ENCODE measurements around the gene JDP2. TPM values are rescaled to one million over a fixed set of nuclear protein-coding genes. Genes with fewer than 3 reads are reported as not detected.

JDP2 gene
- total and polyA plus RNA-seq, 4 donors: 13.8 to 30.4 (median 24.0) TPM

GRCh38 chr14:75487155-75487671 lies 59.4 kb downstream of the JDP2 start:
- 87% methylated on average over 3 of the region's 7 CpGs for WGBS (ENCODE audit: insufficient coverage)
- Histone ChIP-seq H3K27ac (ENCODE audit: low read depth, low read length) (no peak overlapping the region), H3K4me3 (ENCODE audit: low read depth, low read length) (no peak overlapping the region), H3K4me1 (ENCODE audit: control insufficient read depth, insufficient read depth, low read length) (no peaks in the 10 kb centered on the region), H3K36me3 (ENCODE audit: control insufficient read depth, insufficient read depth, low read length) (no peaks in the 10 kb centered on the region), H3K9me3 (ENCODE audit: control insufficient read depth, insufficient read depth, low read length) (no peaks in the 10 kb centered on the region), H3K27me3 (ENCODE audit: control insufficient read depth, insufficient read depth, low read length) (no peaks in the 10 kb centered on the region)
- DNase-seq (ENCODE audit: low read depth in 4 of 6, low spot score in 6 of 6): no peak

DNA sequence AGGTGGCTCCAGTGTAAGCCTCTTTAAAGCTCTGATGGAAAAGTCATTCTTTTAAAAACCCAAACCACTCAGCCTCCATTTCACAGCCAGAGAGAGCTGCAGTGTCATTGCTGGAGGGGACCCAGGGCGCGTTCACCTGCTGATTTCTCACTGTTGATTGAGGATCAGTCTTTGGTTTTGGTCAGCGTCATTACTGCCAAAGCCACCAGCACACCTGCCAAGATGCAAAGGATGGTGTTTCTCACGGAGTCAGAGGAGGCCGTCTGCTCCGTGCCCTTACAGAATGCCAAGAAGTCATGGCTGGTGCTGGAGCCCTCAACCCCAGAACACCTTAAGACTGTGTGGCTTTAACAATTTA lies 61.6 kb downstream of the JDP2 start:
- Histone ChIP-seq H3K9me3 (ENCODE audit: control insufficient read depth, insufficient read depth, low read length) (no peaks in the 10 kb centered on the region), H3K27ac (ENCODE audit: low read depth, low read length) (no peak overlapping the region), H3K27me3 (ENCODE audit: control insufficient read depth, insufficient read depth, low read length) (no peaks in the 10 kb centered on the region), H3K36me3 (ENCODE audit: control insufficient read depth, insufficient read depth, low read length) (no peaks in the 10 kb centered on the region), H3K4me3 (ENCODE audit: low read depth, low read length) (no peak overlapping the region), H3K4me1 (ENCODE audit: control insufficient read depth, insufficient read depth, low read length) (no peaks in the 10 kb centered on the region)
- WGBS (ENCODE audit: insufficient coverage): 82% methylated on average over 6 of the region's 6 CpGs
- no peak for DNase-seq (ENCODE audit: low read depth in 4 of 6, low spot score in 6 of 6)

DNA sequence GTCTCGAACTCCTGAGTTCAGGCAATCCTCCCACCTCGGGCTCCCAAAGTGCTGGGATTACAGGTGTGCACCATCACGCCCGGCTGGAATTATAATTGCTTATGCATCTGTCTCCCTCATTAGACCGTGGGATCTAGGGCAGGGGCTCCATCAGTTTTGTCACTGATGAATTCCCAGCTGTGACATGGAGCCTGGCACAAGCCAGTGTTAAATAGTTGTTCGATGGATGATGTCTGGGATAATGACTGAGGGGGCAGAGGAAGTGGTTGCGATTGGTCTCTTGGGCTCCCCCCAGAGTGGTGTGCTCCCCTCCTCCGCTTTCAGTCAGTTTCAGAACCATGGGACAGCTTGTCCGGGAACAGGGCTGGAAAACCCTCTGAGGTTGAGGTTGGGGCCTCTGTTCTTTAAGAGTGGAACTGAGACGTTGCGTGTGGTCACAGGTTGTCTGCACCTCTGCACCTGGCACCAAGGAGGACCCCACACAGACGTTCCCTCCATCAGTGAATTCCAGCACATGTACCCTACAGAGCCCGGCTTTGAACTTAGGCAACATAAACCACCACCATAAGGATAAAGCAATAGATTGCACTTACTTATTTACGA lies 63.7 kb downstream of the JDP2 start:
- H3K9me3 ChIP-seq (ENCODE audit: control insufficient read depth, insufficient read depth, low read length): no peaks in the 10 kb centered on the region
- no peak for DNase-seq (ENCODE audit: low read depth in 4 of 6, low spot score in 6 of 6)
- no peak overlapping the region for H3K4me3 ChIP-seq (ENCODE audit: low read depth, low read length)
- whole genome bisulfite sequencing (ENCODE audit: insufficient coverage): 74% methylated on average over 12 of the region's 14 CpGs
- no peaks in the 10 kb centered on the region for H3K4me1 ChIP-seq (ENCODE audit: control insufficient read depth, insufficient read depth, low read length)
- H3K36me3 ChIP-seq (ENCODE audit: control insufficient read depth, insufficient read depth, low read length): no peaks in the 10 kb centered on the region
- no peaks in the 10 kb centered on the region for H3K27me3 ChIP-seq (ENCODE audit: control insufficient read depth, insufficient read depth, low read length)
- H3K27ac ChIP-seq (ENCODE audit: low read depth, low read length): no peak overlapping the region

DNA sequence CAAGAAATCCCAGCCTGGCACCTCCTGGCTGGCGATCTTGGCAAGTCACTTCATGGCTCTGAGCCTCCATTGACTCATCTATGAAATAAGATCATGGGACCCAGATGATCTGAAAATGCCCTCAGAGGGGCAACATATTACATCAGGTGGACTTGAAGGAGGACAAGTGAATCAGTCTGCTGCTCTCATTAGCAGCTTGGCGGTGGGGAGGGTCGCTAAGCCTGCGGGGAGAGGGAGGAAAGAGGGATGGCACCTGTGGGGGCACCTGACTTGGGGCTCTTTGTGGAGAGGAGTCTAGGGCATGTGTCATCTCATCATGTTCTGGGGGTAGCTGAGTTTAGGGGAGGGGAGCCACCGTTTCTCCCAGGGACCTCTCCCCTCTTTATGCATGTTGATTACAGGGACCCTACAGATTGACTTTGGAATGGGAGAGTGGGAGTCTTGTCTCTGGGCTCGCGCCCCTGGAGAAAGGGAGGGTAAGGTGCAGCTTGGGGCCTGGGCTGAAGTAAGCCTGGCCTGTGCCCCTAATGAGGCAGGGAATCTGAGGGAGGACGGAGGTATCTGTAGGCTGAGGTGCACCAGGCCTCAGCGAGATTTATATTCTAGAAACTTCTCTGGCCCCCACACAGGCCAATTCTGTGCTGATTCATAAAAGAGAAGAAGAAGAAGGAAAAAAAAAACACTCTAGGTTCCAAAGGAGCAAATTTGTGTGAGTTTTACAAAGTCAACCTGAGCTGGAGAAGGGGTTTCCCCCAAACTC lies 65.2 kb downstream of the JDP2 start:
- Histone ChIP-seq H3K4me3 (ENCODE audit: low read depth, low read length) (no peak overlapping the region), H3K4me1 (ENCODE audit: control insufficient read depth, insufficient read depth, low read length) (no peaks in the 10 kb centered on the region), H3K27me3 (ENCODE audit: control insufficient read depth, insufficient read depth, low read length) (no peaks in the 10 kb centered on the region), H3K27ac (ENCODE audit: low read depth, low read length) (no peak overlapping the region), H3K9me3 (ENCODE audit: control insufficient read depth, insufficient read depth, low read length) (no peaks in the 10 kb centered on the region), H3K36me3 (ENCODE audit: control insufficient read depth, insufficient read depth, low read length) (no peaks in the 10 kb centered on the region)
- 93% methylated on average over 6 of the region's 9 CpGs for WGBS (ENCODE audit: insufficient coverage)
- DNase-seq (ENCODE audit: low read depth in 4 of 6, low spot score in 6 of 6): no peak

DNA sequence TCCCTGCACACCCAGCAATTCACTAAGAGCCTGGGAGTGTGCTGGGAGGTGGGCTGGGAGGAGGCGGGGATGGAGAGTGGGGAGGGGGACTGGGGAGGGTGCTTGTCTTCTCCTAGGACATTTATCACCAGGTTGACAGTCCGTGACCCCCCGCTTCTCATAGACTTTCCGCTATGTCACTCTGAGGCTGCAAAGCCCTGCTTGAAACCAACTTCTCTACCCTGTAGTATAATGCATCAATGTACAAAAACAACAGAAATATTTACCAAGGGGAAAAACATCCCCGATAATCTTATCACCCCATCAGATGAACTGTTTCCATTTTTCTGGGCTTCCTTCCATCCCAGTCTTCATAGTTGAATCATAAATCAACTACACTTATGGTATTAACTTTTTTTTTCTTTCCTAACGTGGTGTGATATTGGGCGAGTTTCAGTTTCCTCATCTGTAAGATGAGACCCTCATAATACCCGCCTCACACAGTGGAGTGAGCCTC lies 65.8 kb downstream of the JDP2 start:
- Histone ChIP-seq H3K4me3 (ENCODE audit: low read depth, low read length) (no peak overlapping the region), H3K9me3 (ENCODE audit: control insufficient read depth, insufficient read depth, low read length) (no peaks in the 10 kb centered on the region), H3K27me3 (ENCODE audit: control insufficient read depth, insufficient read depth, low read length) (no peaks in the 10 kb centered on the region), H3K36me3 (ENCODE audit: control insufficient read depth, insufficient read depth, low read length) (no peaks in the 10 kb centered on the region), H3K27ac (ENCODE audit: low read depth, low read length) (no peak overlapping the region), H3K4me1 (ENCODE audit: control insufficient read depth, insufficient read depth, low read length) (no peaks in the 10 kb centered on the region)
- no peak for DNase-seq (ENCODE audit: low read depth in 4 of 6, low spot score in 6 of 6)
- 83% methylated on average over 1 of the region's 8 CpGs for WGBS (ENCODE audit: insufficient coverage)

DNA sequence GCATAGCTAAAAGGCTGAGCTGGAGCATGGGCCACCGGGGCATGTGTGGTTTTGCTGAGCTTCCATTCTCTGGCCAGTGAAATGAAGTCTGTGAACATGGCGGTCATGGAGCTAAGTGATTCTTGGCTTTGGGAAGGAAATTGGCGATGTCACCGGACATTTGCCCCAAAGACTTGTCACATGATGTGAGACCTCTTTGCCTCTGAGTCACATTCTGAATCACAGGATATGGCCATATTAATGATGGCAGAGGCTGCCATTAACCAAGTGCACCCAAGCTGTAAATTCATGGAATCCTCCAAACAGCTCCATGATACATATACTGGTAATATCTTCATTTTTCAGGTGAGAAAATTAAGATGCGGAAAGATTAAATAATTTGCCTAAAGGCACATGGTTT lies 67.1 kb downstream of the JDP2 start:
- 96% methylated on average over 2 of the region's 5 CpGs for WGBS (ENCODE audit: insufficient coverage)
- Histone ChIP-seq H3K27ac (ENCODE audit: low read depth, low read length) (no peak overlapping the region), H3K36me3 (ENCODE audit: control insufficient read depth, insufficient read depth, low read length) (no peaks in the 10 kb centered on the region)

GRCh38 chr14:75495399-75495798 lies 67.6 kb downstream of the JDP2 start:
- WGBS (ENCODE audit: insufficient coverage): no CpG with 5 or more reads among the region's 3 CpGs
- H3K27ac ChIP-seq (ENCODE audit: low read depth, low read length): no peak overlapping the region

More for the DNA sequence above, 67.1 kb downstream of the JDP2 start:
- DNase-seq (ENCODE audit: low read depth in 4 of 6, low spot score in 6 of 6): no peak
- Histone ChIP-seq H3K9me3 (ENCODE audit: control insufficient read depth, insufficient read depth, low read length) (no peaks in the 10 kb centered on the region), H3K4me3 (ENCODE audit: low read depth, low read length) (no peak overlapping the region), H3K27me3 (ENCODE audit: control insufficient read depth, insufficient read depth, low read length) (no peaks in the 10 kb centered on the region), H3K4me1 (ENCODE audit: control insufficient read depth, insufficient read depth, low read length) (no peaks in the 10 kb centered on the region)

DNA sequence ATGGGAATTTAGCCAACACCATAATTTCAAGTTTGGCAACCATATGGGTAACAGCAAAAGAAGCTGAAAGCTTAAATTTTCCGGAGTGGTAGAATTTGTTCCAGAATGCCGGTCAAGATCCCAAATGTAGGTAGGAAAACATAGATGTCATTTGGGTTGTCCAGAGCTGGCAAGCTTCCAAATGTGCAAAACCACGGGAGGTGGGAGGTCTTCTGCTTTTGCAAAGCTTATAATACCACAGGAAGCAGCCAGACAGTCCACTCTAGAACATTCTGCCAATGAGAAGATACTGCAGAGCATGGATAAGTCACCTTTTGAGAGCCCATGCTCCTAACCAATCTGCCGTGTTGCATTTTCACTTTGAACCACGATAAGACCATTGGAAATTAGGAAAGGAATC lies 68.1 kb downstream of the JDP2 start:
- no peak for DNase-seq (ENCODE audit: low read depth in 4 of 6, low spot score in 6 of 6)
- H3K4me1 ChIP-seq (ENCODE audit: control insufficient read depth, insufficient read depth, low read length): no peaks in the 10 kb centered on the region
- H3K9me3 ChIP-seq (ENCODE audit: control insufficient read depth, insufficient read depth, low read length): no peaks in the 10 kb centered on the region
- H3K27me3 ChIP-seq (ENCODE audit: control insufficient read depth, insufficient read depth, low read length): no peaks in the 10 kb centered on the region
- H3K27ac ChIP-seq (ENCODE audit: low read depth, low read length): no peak overlapping the region
- WGBS (ENCODE audit: insufficient coverage): 87% methylated on average over 3 of the region's 5 CpGs
- H3K36me3 ChIP-seq (ENCODE audit: control insufficient read depth, insufficient read depth, low read length): no peaks in the 10 kb centered on the region
- H3K4me3 ChIP-seq (ENCODE audit: low read depth, low read length): no peak overlapping the region

More at GRCh38 chr14:75495399-75495798, 67.6 kb downstream of the JDP2 start:
- H3K9me3 ChIP-seq (ENCODE audit: control insufficient read depth, insufficient read depth, low read length): no peaks in the 10 kb centered on the region
- no peaks in the 10 kb centered on the region for H3K4me1 ChIP-seq (ENCODE audit: control insufficient read depth, insufficient read depth, low read length)
- H3K27me3 ChIP-seq (ENCODE audit: control insufficient read depth, insufficient read depth, low read length): no peaks in the 10 kb centered on the region
- DNase-seq (ENCODE audit: low read depth in 4 of 6, low spot score in 6 of 6): no peak
- H3K4me3 ChIP-seq (ENCODE audit: low read depth, low read length): no peak overlapping the region
- H3K36me3 ChIP-seq (ENCODE audit: control insufficient read depth, insufficient read depth, low read length): no peaks in the 10 kb centered on the region

DNA sequence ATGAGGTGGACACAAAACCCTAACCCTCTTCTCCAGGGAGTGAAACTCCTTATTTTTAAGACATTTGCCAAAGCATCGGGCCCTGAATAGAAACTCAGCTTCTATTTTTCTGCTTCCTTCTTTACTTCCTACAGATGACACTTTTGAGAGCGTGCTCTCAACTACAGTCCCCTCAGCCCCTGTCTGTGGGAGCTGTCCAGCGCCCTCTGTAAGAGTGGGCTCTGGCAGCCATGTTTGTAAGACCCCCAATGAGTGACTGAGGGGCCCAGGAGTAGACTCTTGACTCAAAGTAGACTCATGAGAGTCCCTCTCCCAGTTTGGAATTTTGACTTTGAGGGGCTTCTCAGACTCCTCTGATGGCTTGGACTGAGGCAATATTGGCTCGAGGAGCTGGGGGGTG lies 68.9 kb downstream of the JDP2 start:
- Histone ChIP-seq H3K36me3 (ENCODE audit: control insufficient read depth, insufficient read depth, low read length) (no peaks in the 10 kb centered on the region), H3K27ac (ENCODE audit: low read depth, low read length) (no peak overlapping the region), H3K27me3 (ENCODE audit: control insufficient read depth, insufficient read depth, low read length) (no peaks in the 10 kb centered on the region), H3K4me1 (ENCODE audit: control insufficient read depth, insufficient read depth, low read length) (no peaks in the 10 kb centered on the region), H3K4me3 (ENCODE audit: low read depth, low read length) (no peak overlapping the region), H3K9me3 (ENCODE audit: control insufficient read depth, insufficient read depth, low read length) (no peaks in the 10 kb centered on the region)
- DNase-seq (ENCODE audit: low read depth in 4 of 6, low spot score in 6 of 6): no peak
- WGBS (ENCODE audit: insufficient coverage): 89% methylated on average over 3 of the region's 4 CpGs

- no peak for DNase-seq (ENCODE audit: low read depth in 4 of 6, low spot score in 6 of 6)
- no peaks in the 10 kb centered on the region for H3K9me3 ChIP-seq (ENCODE audit: control insufficient read depth, insufficient read depth, low read length)
- H3K27ac ChIP-seq (ENCODE audit: low read depth, low read length): no peak overlapping the region
- H3K27me3 ChIP-seq (ENCODE audit: control insufficient read depth, insufficient read depth, low read length): no peaks in the 10 kb centered on the region
- 88% methylated on average over 3 of the region's 4 CpGs for WGBS (ENCODE audit: insufficient coverage)
- H3K36me3 ChIP-seq (ENCODE audit: control insufficient read depth, insufficient read depth, low read length): no peaks in the 10 kb centered on the region
- H3K4me3 ChIP-seq (ENCODE audit: low read depth, low read length): no peak overlapping the region
- no peaks in the 10 kb centered on the region for H3K4me1 ChIP-seq (ENCODE audit: control insufficient read depth, insufficient read depth, low read length)
Measured at GRCh38 chr14:75497191-75497590, 69.4 kb downstream of the JDP2 start.

All from spinal cord (tissue), 10 donors.